SH-SY5Y (cell line): ENCODE results near the gene ANKUB1.

Experiments
- GATA2 ChIP-seq: IDR thresholded peaks from 2 replicates; pipeline ENCODE4 v1.6.1; 2011; ENCODE audit warnings: mild to moderate bottlenecking, low read depth, low read length
- GATA3 ChIP-seq: IDR thresholded peaks from 2 replicates; pipeline ENCODE4 v1.6.1; 2011; ENCODE audit warnings: low read depth, mild to moderate bottlenecking, low read length, moderate library complexity

DNA sequence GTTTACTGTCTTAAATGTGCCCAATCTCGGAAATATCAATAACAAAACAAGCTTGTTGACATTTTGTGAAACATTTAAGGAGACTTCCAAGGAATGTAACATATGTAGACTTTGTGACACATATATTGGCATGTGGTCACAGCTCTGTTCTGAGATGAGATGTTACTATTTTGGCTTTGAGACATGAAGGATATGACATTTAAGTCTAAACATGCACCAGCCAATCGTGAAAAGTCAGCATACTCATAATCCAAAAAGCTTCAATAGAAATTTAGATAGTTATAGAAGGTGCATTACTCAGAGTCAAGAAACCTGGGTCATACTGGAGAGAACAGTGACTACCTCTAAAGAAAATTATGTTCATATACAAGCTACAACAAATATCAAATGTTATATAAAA is 53.5 kb downstream of the ANKUB1 start:
- no peak for TF ChIP-seq GATA3
- no peak for TF ChIP-seq GATA2
